ENCODE measurements around the gene SNAI3. TPM values are rescaled to one million over a fixed set of nuclear protein-coding genes. Genes with fewer than 3 reads are reported as not detected.
A peak's percentile ranks its signal among the peaks of the same experiment; 100 is the strongest.

SNAI3 gene
- total and polyA plus RNA-seq, 2 of the 8 experiments (the other 6 are each of a cell fraction or from before 2014, with no cell fraction given), result 8.5 to 13.3 TPM

DNA sequence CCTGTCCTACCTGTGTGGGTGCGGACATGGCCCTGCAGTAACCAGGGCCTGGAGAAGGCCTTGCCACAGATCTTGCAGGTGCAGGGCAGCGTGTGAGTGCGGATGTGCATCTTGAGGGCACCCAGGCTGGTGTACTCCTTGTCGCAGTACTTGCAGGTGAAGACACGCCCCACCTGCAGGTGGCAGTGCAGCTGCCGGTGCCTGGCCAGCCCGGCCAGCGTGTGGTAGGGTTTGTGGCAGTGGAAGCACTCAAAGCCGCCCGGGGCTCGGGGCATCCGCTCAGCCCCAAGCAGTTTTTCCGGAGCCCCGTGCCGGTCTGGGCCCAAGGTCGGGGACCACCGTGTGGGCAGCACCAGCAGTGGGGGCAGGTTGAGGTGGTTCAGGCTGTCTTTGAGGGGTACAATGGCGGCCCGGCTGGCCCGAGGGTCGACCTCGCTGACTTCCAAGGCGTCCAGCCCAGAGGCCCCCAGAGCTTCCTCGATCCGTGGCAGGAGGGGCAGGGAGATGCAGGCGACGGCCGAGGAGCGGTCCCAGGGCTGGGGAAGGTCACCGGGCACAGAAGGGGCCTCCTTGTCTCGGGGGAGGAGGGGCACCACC is 5.1 kb downstream of the SNAI3 start (continued):
- peak; percentile 67; the same call in 1 of the 2 replicates for TF ChIP-seq GABPA (IDR thresholded peaks at IDR 0.05; ENCODE audit: borderline replicate concordance, insufficient read depth, low read length)
- no peak for TF ChIP-seq NRF1 (IDR thresholded peaks at IDR 0.05; ENCODE audit: low read depth, low read length)
- TF ChIP-seq FOSL1 (IDR thresholded peaks at IDR 0.05; ENCODE audit: insufficient read depth, low read depth, low read length), result no peak
- no peak for TF ChIP-seq RXRA (IDR thresholded peaks at IDR 0.05; ENCODE audit: insufficient read depth, low read depth, low read length)
- no peak for TF ChIP-seq JUN (IDR thresholded peaks at IDR 0.05; ENCODE audit: low read depth, low read length)
- TF ChIP-seq, protein P1, sequence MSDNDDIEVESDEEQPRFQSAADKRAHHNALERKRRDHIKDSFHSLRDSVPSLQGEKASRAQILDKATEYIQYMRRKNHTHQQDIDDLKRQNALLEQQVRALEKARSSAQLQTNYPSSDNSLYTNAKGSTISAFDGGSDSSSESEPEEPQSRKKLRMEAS (IDR thresholded peaks at IDR 0.05), result 0 out of 2 replicates have a peak, but pooled peaks have one; percentile 31
- TF ChIP-seq KDM4A (IDR thresholded peaks at IDR 0.05; ENCODE audit: low read depth, low read length, severe bottlenecking), result no peak
- TF ChIP-seq, protein P2, sequence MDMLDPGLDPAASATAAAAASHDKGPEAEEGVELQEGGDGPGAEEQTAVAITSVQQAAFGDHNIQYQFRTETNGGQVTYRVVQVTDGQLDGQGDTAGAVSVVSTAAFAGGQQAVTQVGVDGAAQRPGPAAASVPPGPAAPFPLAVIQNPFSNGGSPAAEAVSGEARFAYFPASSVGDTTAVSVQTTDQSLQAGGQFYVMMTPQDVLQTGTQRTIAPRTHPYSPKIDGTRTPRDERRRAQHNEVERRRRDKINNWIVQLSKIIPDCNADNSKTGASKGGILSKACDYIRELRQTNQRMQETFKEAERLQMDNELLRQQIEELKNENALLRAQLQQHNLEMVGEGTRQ (IDR thresholded peaks at IDR 0.05; ENCODE audit: low read length), result no peak
- no peak for TF ChIP-seq ZNF274 (IDR thresholded peaks at IDR 0.05; ENCODE audit: borderline replicate concordance, extremely low read depth, low read length)
- no peak for TF ChIP-seq RBBP5 (IDR thresholded peaks at IDR 0.05; ENCODE audit: borderline replicate concordance, low read depth, low read length)
- no peak for TF ChIP-seq ASH2L (IDR thresholded peaks at IDR 0.05; ENCODE audit: low read length)
- TF ChIP-seq YY1 (IDR thresholded peaks at IDR 0.05; ENCODE audit: low read depth, low read length), result no peak
- TF ChIP-seq CEBPB (IDR thresholded peaks at IDR 0.05; ENCODE audit: low read depth, low read length), result no peak
- no peak for TF ChIP-seq POLR2A (IDR thresholded peaks at IDR 0.05; ENCODE audit: control extremely low read depth in 1 of 2, low read depth in 2 of 2, low read length in 2 of 2)

Measured in H1 (cell line).